Spleen (tissue), 11 donors: ENCODE data around the gene ITFG2. TPM values are rescaled to one million over a fixed set of nuclear protein-coding genes. Genes with fewer than 3 reads are reported as not detected.
A peak's percentile ranks its signal among the peaks of the same experiment; 100 is the strongest.

ENCODE experiments used
- DNase-seq: peaks from one replicate; pipeline ENCODE4 v3.0.0-alpha.2; 2020
- H3K27ac ChIP-seq, 8 donors: fragments of 200-600 bp; sonication (generic) in 7 of 8; 1 replicate in 4 of 8; 2 replicates in 4 of 8; pipeline versions ENCODE4 v1.5.0 to v1.8.0; 2016 to 2021; ENCODE audit warnings: inconsistent platforms in 4 of 8, mild to moderate bottlenecking in 4 of 8, moderate library complexity in 1 of 8
- H3K27me3 ChIP-seq, 7 donors: fragments of 200-600 bp; sonication (generic) in 6 of 7; replicated peaks in 1 of 7; 1 replicate in 4 of 7; 2 replicates in 3 of 7; pipeline versions ENCODE4 v1.5.0 to v1.8.0; 2016 to 2021; ENCODE audit warnings: inconsistent platforms in 3 of 7, mild to moderate bottlenecking in 1 of 7
- H3K36me3 ChIP-seq, 6 donors: fragments of 200-600 bp; sonication (generic) in 5 of 6; 1 replicate in 4 of 6; 2 replicates in 2 of 6; pipeline versions ENCODE4 v1.5.0 to v1.8.0; 2016 to 2021; ENCODE audit warnings: inconsistent platforms in 2 of 6
- H3K4me1 ChIP-seq, 6 donors: fragments of 200-600 bp; sonication (generic) in 5 of 6; 1 replicate in 3 of 6; 2 replicates in 3 of 6; pipeline versions ENCODE4 v1.5.0 to v1.8.0; 2016 to 2021; ENCODE audit warnings: inconsistent platforms in 3 of 6
- H3K4me3 ChIP-seq, 8 donors: fragments of 200-600 bp; sonication (generic) in 7 of 8; 1 replicate in 4 of 8; 2 replicates in 4 of 8; pipeline versions ENCODE4 v1.5.0 to v1.8.0; 2016 to 2021; ENCODE audit warnings: inconsistent platforms in 4 of 8, mild to moderate bottlenecking in 4 of 8, moderate library complexity in 2 of 8
- H3K9me3 ChIP-seq, 8 donors: fragments of 200-600 bp; sonication (generic) in 7 of 8; 1 replicate in 4 of 8; 2 replicates in 4 of 8; pipeline versions ENCODE4 v1.5.0 to v1.8.0; 2016 to 2021; ENCODE audit warnings: inconsistent platforms in 4 of 8
- POLR2A ChIP-seq, 3 donors: fragments of 450-650 bp; IDR thresholded peaks; one replicate each; pipeline ENCODE4 v1.5.1; 2017; ENCODE audit warnings: antibody characterized with exemption in 3 of 3, mild to moderate bottlenecking in 1 of 3
- POLR2AphosphoS5 ChIP-seq, 3 donors: sonication (generic); formaldehyde crosslinking; IDR thresholded peaks; one replicate each; pipeline ENCODE4 v1.5.1; 2017; ENCODE audit warnings: antibody characterized with exemption in 3 of 3
- WGBS, 5 donors: extraction: QIAGEN DNeasy Blood & Tissue Kit in 3 of 5; methylation state at CpG; one replicate each; pipeline versions ENCODE4 v1.1.5 to v1.1.7; 2013 to 2018; 5-methylcytosine and 5-hydroxymethylcytosine counted together
- intact Hi-C: fragments of 100-400 bp; cut with DNase I; formaldehyde crosslinking; loops from one replicate; pipeline ENCODE4 v1.15.0; 2023; ENCODE audit warnings: low total_unique reads
- polyA plus RNA-seq, 3 donors: library from polyadenylated mRNA; stranded (reverse); fragments of 200-250 nt; gene quantifications; one replicate each; pipeline ENCODE4 v1.2.1, GENCODE V29; 2013
- total RNA-seq, 7 donors: library from RNA; depleted of rRNA in 3 of 7; stranded (reverse); fragments of >200 nt in 3 of 7; fragmentation: NEBNext Ultra II Directional in 4 of 7; extraction: Animal tissue kit (Norgen Biotek cat#: 25700) in 4 of 7; gene quantifications; one replicate each; pipeline versions ENCODE4 v1.1.0 to v1.2.1, GENCODE V29; 2016 to 2021
- TF ChIP-seq, protein P1 (sequence below), 11 experiments: fragments of 200-600 bp in 7 of 11; fragments of 450-650 bp in 4 of 11; sonication (generic) in 4 of 11; IDR thresholded peaks in 8 of 11; conservative IDR thresholded peaks in 3 of 11; 1 replicate in 7 of 11; 2 replicates in 4 of 11; pipeline versions ENCODE4 v1.4.0 to v1.8.0; 2016 to 2021; ENCODE audit warnings: antibody characterized with exemption in 11 of 11, inconsistent platforms in 4 of 11, mild to moderate bottlenecking in 1 of 11
- donor health status: healthy with polysubstance abuse.
- donor health status: DM: no; HTN: no; CAD: no; lungs with moderate emphysema.
- donor health status: DM: no; HTN: no; CAD: no.
- donor health status: Bipolar disorder and iron deficiency.
- donor health status: healthy.
- donor health status: DM: no; HTN: no; CAD: no.
- donor health status: DM: yes; HTN: yes; CAD: no.

The ITFG2 gene
- total and polyA plus RNA-seq, 10 donors: 28.9 to 79.3 (median 49.4) TPM

GRCh38 chr12:2806700-2807099, 5.8 kb upstream of the ITFG2 start:
- TF ChIP-seq POLR2AphosphoS5 (IDR thresholded peaks at IDR 0.05): no peak
- TF ChIP-seq, protein P1, sequence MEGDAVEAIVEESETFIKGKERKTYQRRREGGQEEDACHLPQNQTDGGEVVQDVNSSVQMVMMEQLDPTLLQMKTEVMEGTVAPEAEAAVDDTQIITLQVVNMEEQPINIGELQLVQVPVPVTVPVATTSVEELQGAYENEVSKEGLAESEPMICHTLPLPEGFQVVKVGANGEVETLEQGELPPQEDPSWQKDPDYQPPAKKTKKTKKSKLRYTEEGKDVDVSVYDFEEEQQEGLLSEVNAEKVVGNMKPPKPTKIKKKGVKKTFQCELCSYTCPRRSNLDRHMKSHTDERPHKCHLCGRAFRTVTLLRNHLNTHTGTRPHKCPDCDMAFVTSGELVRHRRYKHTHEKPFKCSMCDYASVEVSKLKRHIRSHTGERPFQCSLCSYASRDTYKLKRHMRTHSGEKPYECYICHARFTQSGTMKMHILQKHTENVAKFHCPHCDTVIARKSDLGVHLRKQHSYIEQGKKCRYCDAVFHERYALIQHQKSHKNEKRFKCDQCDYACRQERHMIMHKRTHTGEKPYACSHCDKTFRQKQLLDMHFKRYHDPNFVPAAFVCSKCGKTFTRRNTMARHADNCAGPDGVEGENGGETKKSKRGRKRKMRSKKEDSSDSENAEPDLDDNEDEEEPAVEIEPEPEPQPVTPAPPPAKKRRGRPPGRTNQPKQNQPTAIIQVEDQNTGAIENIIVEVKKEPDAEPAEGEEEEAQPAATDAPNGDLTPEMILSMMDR (IDR thresholded peaks at IDR 0.05 in 8 of 11, conservative IDR thresholded peaks at IDR 0.05 in 3 of 11): no peak
- no peak for TF ChIP-seq POLR2A (IDR thresholded peaks at IDR 0.05)
- H3K9me3 ChIP-seq: no peaks in the 10 kb centered on the region
- peaks cover under 1 to 29% (median 7%) of the 10 kb centered on the region in 6 donors for H3K4me1 ChIP-seq
- no peaks in the 10 kb centered on the region for H3K27me3 ChIP-seq
- H3K4me3 ChIP-seq: no peak overlapping the region
- H3K36me3 ChIP-seq: peaks cover 0 to 44% (median 34%) of the 10 kb centered on the region in 6 donors
- intact Hi-C loops: no loop called here
- H3K27ac ChIP-seq: no peak overlapping the region
- no peak for DNase-seq
- 81 to 92% (median 89%) methylated on average over 6 of the region's 6 CpGs for WGBS, 5 donors

DNA sequence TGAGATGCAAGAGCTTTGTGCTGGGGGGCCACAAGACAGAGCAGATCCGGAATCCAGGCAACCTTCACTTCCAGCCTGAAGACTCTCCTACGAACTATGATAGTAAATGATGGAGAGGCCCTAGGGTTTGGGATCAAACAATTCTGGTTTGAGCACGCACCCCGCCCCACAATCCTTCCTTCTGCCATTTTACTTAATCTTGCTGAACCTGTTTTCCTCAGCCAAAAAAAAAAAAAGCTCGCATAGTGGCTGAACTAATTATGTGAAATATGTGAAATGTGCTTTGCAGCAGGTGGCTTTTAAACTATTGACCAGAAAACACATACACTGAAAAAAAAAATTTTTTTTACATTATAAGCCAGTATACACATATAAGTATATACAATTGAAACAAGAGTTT, 667 bp upstream of the ITFG2 start:
- 83 to 88% (median 87%) methylated on average over 5 of the region's 5 CpGs for WGBS, 5 donors
- DNase-seq: peak; percentile 31
- Histone ChIP-seq H3K27me3 (no peaks in the 10 kb centered on the region), H3K9me3 (no peaks in the 10 kb centered on the region), H3K27ac (peak overlapping the region in 7 of 8 donors; percentile 90 to 98 (median 94)), H3K4me3 (peak overlapping the region in 7 of 8 donors; percentile 59 to 91 (median 72)), H3K4me1 (peaks cover 16 to 40% (median 33%) of the 10 kb centered on the region in 6 donors), H3K36me3 (peaks cover 0 to 26% (median 3%) of the 10 kb centered on the region in 6 donors)
- TF ChIP-seq POLR2AphosphoS5 (IDR thresholded peaks at IDR 0.05) (no peak), POLR2A (IDR thresholded peaks at IDR 0.05) (no peak)
- TF ChIP-seq, protein P1 (IDR thresholded peaks at IDR 0.05 in 8 of 11, conservative IDR thresholded peaks at IDR 0.05 in 3 of 11): no peak
- intact Hi-C loops: no loop called here

DNA sequence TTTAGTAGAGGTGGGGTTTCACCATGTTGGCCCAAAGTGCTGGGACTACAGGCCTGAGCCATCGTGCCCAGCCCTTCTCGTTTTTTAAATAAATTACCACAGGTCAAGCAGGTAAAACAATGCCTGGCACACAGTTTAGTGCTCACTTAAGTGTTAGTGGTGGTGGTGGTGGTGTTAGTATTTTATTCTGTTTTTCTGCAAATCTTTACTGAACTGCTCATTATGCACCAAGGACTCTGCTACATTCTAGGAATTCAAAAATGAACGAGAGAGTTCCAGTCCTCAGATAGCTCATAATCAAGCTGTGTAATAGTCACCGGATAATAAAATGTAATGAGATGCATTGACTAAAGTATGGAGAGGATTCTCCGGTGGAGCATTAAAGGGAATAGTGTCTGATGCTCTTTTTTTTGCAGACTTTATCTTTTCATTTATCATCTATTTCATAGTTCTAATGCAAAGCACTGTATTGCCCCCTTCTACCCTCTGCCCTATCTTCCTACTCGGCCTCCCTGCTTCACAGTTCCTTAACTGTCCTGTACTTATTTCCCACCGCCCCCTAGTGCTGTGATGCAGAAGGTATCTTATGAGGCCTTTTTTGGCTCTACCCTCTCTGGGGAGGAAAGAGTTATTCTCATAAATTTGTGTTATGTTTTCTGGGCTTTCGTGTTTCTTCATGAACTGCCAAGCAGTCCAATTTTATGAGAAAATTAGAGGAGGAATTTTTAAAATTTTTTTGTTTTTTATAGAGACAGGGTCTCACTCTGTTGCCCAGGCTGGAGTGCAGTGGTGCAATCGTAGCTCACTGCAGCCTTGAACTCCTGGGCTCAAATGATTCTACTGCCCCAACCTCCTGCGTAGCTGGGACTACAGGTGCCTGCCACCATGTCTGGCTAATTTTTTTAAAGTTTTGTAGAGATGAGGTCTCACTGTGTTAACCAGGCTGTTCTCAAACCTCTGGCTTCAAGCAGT, 1.0 kb downstream of the ITFG2 start:
- peak overlapping the region; percentile 90 to 98 (median 94) for H3K27ac ChIP-seq
- H3K36me3 ChIP-seq: peaks cover 0 to 42% (median 17%) of the 10 kb centered on the region in 6 donors
- intact Hi-C loops: no loop called here
- peak; percentile 37 for DNase-seq
- WGBS, 5 donors: 12 to 20% (median 16%) methylated on average over 10 of the region's 10 CpGs
- peak overlapping the region; percentile 59 to 91 (median 75) for H3K4me3 ChIP-seq
- H3K27me3 ChIP-seq: no peaks in the 10 kb centered on the region
- TF ChIP-seq, protein P1 (IDR thresholded peaks at IDR 0.05 in 8 of 11, conservative IDR thresholded peaks at IDR 0.05 in 3 of 11): peak in 10 of 11 experiments; percentile 30 to 68 (median 57)
- no peak for TF ChIP-seq POLR2A (IDR thresholded peaks at IDR 0.05)
- peaks cover 16 to 40% (median 33%) of the 10 kb centered on the region in 6 donors for H3K4me1 ChIP-seq
- H3K9me3 ChIP-seq: no peaks in the 10 kb centered on the region

DNA sequence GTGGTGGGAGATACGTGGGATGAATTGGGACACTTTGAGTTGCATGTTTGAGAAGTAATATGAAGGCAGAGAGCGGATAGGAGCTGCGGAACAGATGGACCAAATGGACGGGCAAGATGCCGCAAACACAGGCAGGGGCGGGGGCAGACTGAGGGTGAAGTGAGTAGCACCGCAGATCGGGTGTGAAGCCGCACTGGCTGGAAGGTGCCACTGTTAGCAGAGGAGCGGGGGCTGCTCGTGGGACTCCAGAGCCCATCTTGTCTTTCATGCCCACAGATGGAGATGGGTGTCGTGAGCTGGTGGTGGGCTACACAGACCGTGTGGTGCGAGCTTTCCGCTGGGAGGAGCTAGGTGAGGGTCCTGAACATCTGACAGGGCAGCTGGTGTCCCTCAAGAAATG, 7.3 kb downstream of the ITFG2 start:
- H3K27me3 ChIP-seq: no peaks in the 10 kb centered on the region
- intact Hi-C loops: no loop called here
- peaks cover 0 to 14% (median 5%) of the 10 kb centered on the region in 6 donors for H3K4me1 ChIP-seq
- H3K27ac ChIP-seq: no peak overlapping the region
- DNase-seq: no peak
- TF ChIP-seq POLR2AphosphoS5 (IDR thresholded peaks at IDR 0.05): peak; percentile 5 to 42 (median 32)
- TF ChIP-seq POLR2A (IDR thresholded peaks at IDR 0.05): no peak
- TF ChIP-seq, protein P1 (IDR thresholded peaks at IDR 0.05 in 8 of 11, conservative IDR thresholded peaks at IDR 0.05 in 3 of 11): no peak
- H3K4me3 ChIP-seq: no peak overlapping the region
- peaks cover 2 to 100% (median 77%) of the 10 kb centered on the region in 6 donors for H3K36me3 ChIP-seq
- no peaks in the 10 kb centered on the region for H3K9me3 ChIP-seq
- 92 to 97% (median 96%) methylated on average over 15 of the region's 15 CpGs for WGBS, 5 donors
